NCI-H1048 (cell line): ENCODE results near the gene CROCC.
"Not testable (repeated sequence)": the region's sequence is repeated elsewhere in the genome, so short reads cannot be mapped to it uniquely, and the experiment has no call there.

ENCODE experiments used
- DNase-seq: peaks from one replicate; lab custom pipeline; 2025; lab: John Stamatoyannopoulos, UW

Gene CROCC

GRCh38 chr1:16916036-16916880, 5.5 kb upstream of the CROCC start:
- not testable (repeated sequence) for DNase-seq

- no peak for DNase-seq
These were observed 3.4 kb upstream of the CROCC start for GRCh38 chr1:16918371-16918770.

DNA sequence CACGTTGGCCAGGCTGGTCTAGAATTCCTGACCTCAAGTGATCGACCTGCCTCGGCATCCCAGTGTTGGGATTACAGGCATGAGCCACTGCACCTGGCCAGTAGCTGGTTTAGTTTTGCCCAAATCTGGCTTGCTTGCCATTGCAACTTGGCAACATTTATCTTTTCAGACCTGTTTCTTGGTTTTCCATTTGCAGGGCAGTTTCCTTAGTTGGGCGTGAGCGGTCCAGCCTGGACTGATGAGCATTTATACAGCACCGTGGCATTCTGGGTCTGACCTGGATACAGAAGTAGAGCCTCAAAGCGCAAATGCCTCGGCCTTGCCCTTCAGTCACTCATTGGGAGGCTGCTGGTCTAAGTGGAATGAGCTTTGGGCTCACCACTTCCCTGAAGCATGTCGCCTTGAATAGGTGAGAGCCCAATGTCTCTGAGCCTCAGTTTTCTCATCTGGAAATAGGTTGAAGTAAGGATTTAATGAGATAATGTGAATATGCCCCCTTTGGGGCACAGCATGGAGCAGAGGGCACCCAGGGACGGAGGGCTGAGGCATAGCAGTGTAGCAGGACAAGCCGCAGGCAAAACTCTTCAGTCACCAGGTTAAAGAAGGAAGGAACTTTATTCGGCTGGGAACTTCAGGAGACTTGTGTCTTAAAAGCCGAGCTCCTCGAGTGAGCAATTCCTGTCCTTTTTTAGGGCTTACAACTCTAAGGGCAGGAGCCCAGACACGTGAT, 2.6 kb upstream of the CROCC start:
- not testable (repeated sequence) for DNase-seq

- no peak for DNase-seq
These were observed 780 bp upstream of the CROCC start for GRCh38 chr1:16920951-16921350.

GRCh38 chr1:16922466-16922865, 735 bp downstream of the CROCC start:
- DNase-seq = no peak

- no peak for DNase-seq
These were observed 1.2 kb downstream of the CROCC start for GRCh38 chr1:16922885-16923431.

GRCh38 chr1:16924216-16924918, 2.6 kb downstream of the CROCC start:
- DNase-seq = no peak

DNA sequence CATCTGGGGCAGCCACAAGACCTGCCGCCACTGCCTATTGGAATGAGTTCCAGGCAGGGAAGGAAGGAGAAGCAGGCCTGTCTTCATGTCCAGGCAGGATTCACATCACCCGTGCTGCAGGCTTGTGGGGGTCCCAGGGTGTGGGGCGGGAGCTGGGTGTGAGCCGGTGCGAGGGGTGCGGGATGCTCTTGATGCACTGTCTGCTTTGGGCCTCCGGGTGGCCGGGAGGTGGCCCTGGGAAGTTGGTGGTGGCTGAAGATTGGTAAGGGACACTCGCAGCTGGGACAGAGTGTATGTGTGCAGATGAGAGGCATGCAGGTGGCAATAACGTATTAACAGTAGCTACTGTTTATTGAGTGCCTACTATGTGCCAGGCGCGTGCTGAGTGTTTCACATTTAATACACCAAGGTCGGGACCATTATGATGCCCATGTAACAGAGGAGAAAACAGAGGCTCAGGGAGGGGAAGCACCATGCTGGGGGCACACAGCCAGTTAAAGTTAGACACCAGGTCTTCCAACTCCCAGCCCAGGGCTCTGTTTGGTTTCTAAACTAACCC, 3.3 kb downstream of the CROCC start:
- no peak for DNase-seq

GRCh38 chr1:16925635-16926490, 4.1 kb downstream of the CROCC start:
- no peak for DNase-seq

DNA sequence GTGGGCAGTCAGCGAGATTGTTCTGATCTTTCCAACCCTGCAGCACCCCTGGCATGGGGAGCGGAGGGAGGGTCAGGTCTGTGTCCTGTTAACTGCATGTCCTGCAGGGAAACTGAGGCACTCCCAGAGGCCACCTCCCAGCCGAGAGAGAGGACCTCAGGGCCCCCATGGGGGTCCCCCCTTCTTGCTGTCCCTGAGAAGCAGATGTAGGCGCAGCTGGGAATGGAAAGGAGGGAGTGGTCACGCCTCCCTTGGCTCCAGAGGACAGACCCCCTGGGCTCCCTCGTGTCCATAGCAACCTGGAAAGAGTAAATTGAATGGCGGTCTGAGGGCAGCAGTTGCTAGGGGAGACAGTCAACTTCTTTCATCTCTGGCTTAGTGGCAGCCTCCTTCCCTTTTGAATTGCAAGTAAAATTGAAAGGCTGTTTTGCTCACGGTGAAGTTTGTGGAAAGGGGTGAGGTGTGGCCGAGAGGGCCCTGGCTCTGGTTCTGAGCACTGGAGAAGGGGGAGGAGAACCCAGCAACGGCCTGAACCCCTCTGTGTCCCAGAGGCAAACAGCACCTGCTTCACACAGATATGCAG, 4.9 kb downstream of the CROCC start:
- DNase-seq = no peak

- no peak for DNase-seq
These were observed 5.5 kb downstream of the CROCC start for GRCh38 chr1:16927256-16927655.

GRCh38 chr1:16927711-16928485, 6.2 kb downstream of the CROCC start:
- no peak for DNase-seq

GRCh38 chr1:16929146-16930041, 7.7 kb downstream of the CROCC start:
- DNase-seq = not testable (repeated sequence)

DNA sequence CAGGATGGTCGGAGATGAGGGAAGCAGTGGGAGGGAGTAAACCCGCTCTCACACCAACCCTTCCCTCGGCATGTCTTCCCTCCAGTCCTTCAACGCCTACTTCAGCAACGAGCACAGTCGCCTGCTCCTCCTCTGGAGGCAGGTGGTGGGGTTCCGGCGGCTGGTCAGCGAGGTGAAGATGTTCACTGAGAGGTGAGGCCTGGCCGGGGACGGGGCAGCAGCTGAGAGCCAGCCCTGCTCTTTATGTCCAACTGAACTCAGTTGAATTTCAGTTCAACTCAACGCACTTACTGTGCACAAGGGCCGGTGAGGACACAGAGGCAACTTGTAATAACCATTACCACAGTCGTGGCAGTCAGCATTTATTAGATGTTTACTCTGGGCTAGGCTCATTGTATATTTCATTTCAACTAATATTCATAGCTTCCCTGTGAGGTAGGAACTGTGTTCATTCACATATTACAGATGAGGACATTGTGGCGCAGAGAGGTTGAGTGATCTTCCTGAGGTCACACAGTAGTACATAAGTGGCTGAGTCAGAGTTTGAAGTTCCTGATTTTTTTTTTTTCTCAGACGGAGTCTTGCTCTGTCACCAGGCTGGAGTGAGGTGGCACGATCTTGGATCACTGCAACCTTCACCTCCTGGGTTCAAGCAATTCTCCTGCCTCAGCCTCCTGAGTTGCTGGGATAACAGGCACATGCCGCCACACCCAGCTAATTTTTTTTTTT, 9.6 kb downstream of the CROCC start:
- DNase-seq = not testable (repeated sequence)

DNA sequence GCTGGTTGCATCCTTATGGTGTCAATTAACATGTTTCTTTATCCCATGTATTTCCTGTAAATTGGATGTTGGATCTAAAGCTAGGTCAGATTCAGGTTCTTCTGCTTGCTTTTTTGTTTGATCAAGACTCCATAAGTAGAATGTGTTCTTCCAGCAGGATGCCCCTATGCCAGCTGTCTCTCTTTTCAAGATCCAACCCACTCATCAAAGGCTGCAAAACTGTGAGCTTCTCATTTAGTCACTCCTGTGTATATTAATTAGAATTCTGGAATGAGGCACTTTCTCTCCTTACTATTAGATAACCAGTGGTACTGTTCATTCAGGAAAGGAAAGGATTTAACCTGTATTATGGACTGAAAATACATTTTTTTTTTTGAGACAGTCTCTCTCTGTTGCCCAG, 12.2 kb downstream of the CROCC start:
- not testable (repeated sequence) for DNase-seq

GRCh38 chr1:16936580-16936979, 14.8 kb downstream of the CROCC start:
- DNase-seq = not testable (repeated sequence)

- DNase-seq = no peak
These were observed 16.9 kb downstream of the CROCC start for GRCh38 chr1:16938351-16939321.
